GM12874 (cell line): ENCODE results near the gene TPRA1.

Experiments used
- CTCF ChIP-seq: IDR thresholded peaks from 2 replicates; pipeline ENCODE4 v1.5.1; 2011; ENCODE audit warnings: low read depth, mild to moderate bottlenecking, control low read depth, low read length, moderate library complexity; ENCODE audit not compliant: insufficient read depth

TPRA1 gene

GRCh38 chr3:127624063-127624462 is 33.5 kb upstream of the TPRA1 start:
- no peak for TF ChIP-seq CTCF

GRCh38 chr3:127622772-127623576 is 32.4 kb upstream of the TPRA1 start:
- TF ChIP-seq CTCF = no peak

GRCh38 chr3:127622031-127622430 is 31.5 kb upstream of the TPRA1 start:
- TF ChIP-seq CTCF = no peak

- TF ChIP-seq CTCF = no peak
Observed at GRCh38 chr3:127620637-127621375, 30.3 kb upstream of the TPRA1 start.

GRCh38 chr3:127618891-127619290 is 28.4 kb upstream of the TPRA1 start:
- no peak for TF ChIP-seq CTCF

GRCh38 chr3:127616836-127617605 is 26.5 kb upstream of the TPRA1 start:
- TF ChIP-seq CTCF = no peak
